IMR-90 (cell line): ENCODE measurements around the gene IFFO2. TPM values are rescaled to one million over a fixed set of nuclear protein-coding genes. Genes with fewer than 3 reads are reported as not detected.

Source experiments
- ATAC-seq: fragments of 200-7000 bp; cut with Tn5 transposase; 2 replicates; pipeline ENCODE4 v1.9.1; 2020; ENCODE audit warnings: low read depth, mild to moderate bottlenecking, moderate library complexity
- BruUV-seq: library from RNA; stranded (reverse); fragments of 400-500 nt; replicated peaks from 2 replicates; lab custom pipeline; 2021; lab: Mats Ljungman, UMichigan
- CTCF ChIA-PET: fragments of 300-600 bp; formaldehyde crosslinking; extraction: SDS; loops from one replicate; lab custom pipeline; 2021; ENCODE audit warnings: antibody characterized with exemption; lab: Yijun Ruan, JAX
- POLR2A ChIA-PET: fragments of 300-600 bp; sonication (Branson Sonifier 250); formaldehyde crosslinking; loops from one replicate; lab custom pipeline; 2022; ENCODE audit warnings: antibody characterized with exemption; ENCODE audit not compliant: unreplicated experiment; lab: Charles Lee
- DNase-seq: peaks from one replicate; pipeline ENCODE4 v3.0.0; 2013
- H2AFZ ChIP-seq: replicated peaks from 2 replicates; pipeline ENCODE3; 2013; ENCODE audit warnings: low read length, mild to moderate bottlenecking; ENCODE audit not compliant: poor library complexity
- H2AK5ac ChIP-seq: 2 replicates; pipeline ENCODE4 v1.6.1; 2013; ENCODE audit warnings: low read depth, low read length, inconsistent platforms
- H2AK9ac ChIP-seq: replicated peaks from 2 replicates; pipeline ENCODE3; 2013; ENCODE audit warnings: mild to moderate bottlenecking, low read depth, low read length, moderate library complexity; ENCODE audit not compliant: poor library complexity
- H2BK120ac ChIP-seq: 2 replicates; pipeline ENCODE4 v1.6.1; 2013; ENCODE audit warnings: low read depth, low read length, inconsistent platforms
- H2BK15ac ChIP-seq: 3 replicates; pipeline ENCODE4 v1.6.1; 2013; ENCODE audit warnings: low read depth, low read length, inconsistent platforms
- H2BK20ac ChIP-seq: 2 replicates; pipeline ENCODE4 v1.6.1; 2013; ENCODE audit warnings: low read depth, mild to moderate bottlenecking, inconsistent platforms, low read length, moderate library complexity
- H2BK5ac ChIP-seq: 2 replicates; pipeline ENCODE4 v1.6.1; 2013; ENCODE audit warnings: mild to moderate bottlenecking, low read depth, low read length, inconsistent platforms; ENCODE audit not compliant: poor library complexity, severe bottlenecking
- H3K14ac ChIP-seq: replicated peaks from 2 replicates; pipeline ENCODE4 v1.6.1; 2013; ENCODE audit warnings: low read depth, low read length, inconsistent platforms
- H3K18ac ChIP-seq: 2 replicates; pipeline ENCODE4 v1.6.1; 2013; ENCODE audit warnings: low read depth, low read length, control low read depth
- H3K23ac ChIP-seq: 2 replicates; pipeline ENCODE4 v1.6.1; 2013; ENCODE audit warnings: low read depth, low read length, inconsistent platforms
- H3K27ac ChIP-seq: 2 replicates; pipeline ENCODE4 v1.5.1; 2013; ENCODE audit warnings: mild to moderate bottlenecking, control low read depth, low read length; ENCODE audit not compliant: insufficient read depth
- H3K27me3 ChIP-seq: 2 replicates; pipeline ENCODE4 v1.6.1; 2013; ENCODE audit warnings: low read length; ENCODE audit not compliant: control insufficient read depth, insufficient read depth
- H3K36me3 ChIP-seq: 2 replicates; pipeline ENCODE4 v1.6.1; 2013; ENCODE audit warnings: low read length, mixed read lengths; ENCODE audit not compliant: control insufficient read depth, insufficient read depth
- H3K4ac ChIP-seq: 2 replicates; pipeline ENCODE4 v1.6.1; 2013; ENCODE audit warnings: low read depth, low read length, inconsistent platforms
- H3K4me1 ChIP-seq: 2 replicates; pipeline ENCODE4 v1.6.1; 2013; ENCODE audit warnings: low read length, mixed read lengths; ENCODE audit not compliant: control insufficient read depth, insufficient read depth
- H3K4me2 ChIP-seq: 2 replicates; pipeline ENCODE4 v1.6.1; 2013; ENCODE audit warnings: low read depth, mild to moderate bottlenecking, control low read depth, low read length, moderate library complexity
- H3K4me3 ChIP-seq: 2 replicates; pipeline ENCODE4 v1.5.1; 2013; ENCODE audit warnings: low read depth, mild to moderate bottlenecking, control low read depth, low read length, moderate library complexity; ENCODE audit not compliant: insufficient read depth
- H3K56ac ChIP-seq: 2 replicates; pipeline ENCODE4 v1.6.1; 2013; ENCODE audit warnings: low read length, inconsistent platforms; ENCODE audit not compliant: insufficient read depth; ENCODE audit errors: extremely low read depth
- H3K79me1 ChIP-seq, 2 experiments: 2 replicates each; pipeline ENCODE4 v1.6.1; 2013; ENCODE audit warnings: low read length in 2 of 2, inconsistent platforms in 1 of 2, low read depth in 1 of 2
- H3K9ac ChIP-seq: 2 replicates; pipeline ENCODE4 v1.6.1; 2013; ENCODE audit warnings: low read depth, low read length, control low read depth
- H3K9me1 ChIP-seq: 2 replicates; pipeline ENCODE4 v1.6.1; 2013; ENCODE audit warnings: low read length, inconsistent platforms; ENCODE audit not compliant: insufficient read depth
- H3K9me3 ChIP-seq: 2 replicates; pipeline ENCODE4 v1.6.1; 2013; ENCODE audit warnings: low read length; ENCODE audit not compliant: control insufficient read depth, insufficient read depth
- H4K20me1 ChIP-seq: 2 replicates; pipeline ENCODE4 v1.6.1; 2013; ENCODE audit warnings: low read length, inconsistent platforms; ENCODE audit not compliant: insufficient read depth
- H4K5ac ChIP-seq: 2 replicates; pipeline ENCODE4 v1.6.1; 2013; ENCODE audit warnings: mild to moderate bottlenecking, low read depth, low read length, control low read depth
- H4K8ac ChIP-seq, 2 experiments: 2 replicates each; pipeline ENCODE4 v1.6.1; 2013; ENCODE audit warnings: low read depth in 2 of 2, low read length in 2 of 2, control low read depth in 1 of 2, inconsistent platforms in 1 of 2
- H4K91ac ChIP-seq: 2 replicates; pipeline ENCODE4 v1.6.1; 2013; ENCODE audit warnings: low read depth, low read length, inconsistent platforms; ENCODE audit not compliant: insufficient read depth
- CEBPB ChIP-seq: IDR thresholded peaks from 2 replicates; pipeline ENCODE4 v1.6.1; 2012; ENCODE audit warnings: low read depth, low read length, improper control_type of control experiment
- CHD1 ChIP-seq: IDR thresholded peaks from 2 replicates; pipeline ENCODE4 v1.6.1; 2012; ENCODE audit warnings: low read depth, low read length, improper control_type of control experiment
- MAFK ChIP-seq: IDR thresholded peaks from 2 replicates; pipeline ENCODE4 v1.6.1; 2012; ENCODE audit warnings: low read depth, low read length, improper control_type of control experiment
- MXI1 ChIP-seq: IDR thresholded peaks from 2 replicates; pipeline ENCODE4 v1.6.1; 2012; ENCODE audit warnings: low read depth, mild to moderate bottlenecking, low read length, moderate library complexity, borderline replicate concordance
- POLR2A ChIP-seq: IDR thresholded peaks from 2 replicates; pipeline ENCODE4 v1.6.1; 2012; ENCODE audit warnings: mild to moderate bottlenecking, low read depth, low read length
- RAD21 ChIP-seq: IDR thresholded peaks from 2 replicates; pipeline ENCODE4 v1.6.1; 2012; ENCODE audit warnings: low read length, improper control_type of control experiment
- RCOR1 ChIP-seq: IDR thresholded peaks from 2 replicates; pipeline ENCODE4 v1.6.1; 2012; ENCODE audit warnings: mild to moderate bottlenecking, low read length, improper control_type of control experiment; ENCODE audit not compliant: insufficient replicate concordance
- WGBS, 2 experiments: methylation state at CpG; one replicate each; pipeline versions ENCODE4 v1.1.5 to v1.1.7; 2013; ENCODE audit warnings: missing lambda C conversion rate in 2 of 2; ENCODE audit not compliant: insufficient read length in 1 of 2; ENCODE audit errors: extremely low coverage in 2 of 2; 5-methylcytosine and 5-hydroxymethylcytosine counted together
- dilution Hi-C: fragments of 300-500 bp; cut with HindIII; formaldehyde crosslinking; loops from one replicate; pipeline ENCODE4 v1.14.3; 2018; ENCODE audit warnings: low sequenced_read_pairs; ENCODE audit not compliant: unreplicated experiment
- in situ Hi-C: fragments of 300-500 bp; cut with MboI; formaldehyde crosslinking; loops from 3 replicates; pipeline ENCODE4 v1.14.3; 2019; ENCODE audit warnings: low sequenced_read_pairs, inconsistent platforms, mixed read lengths
- intact Hi-C: fragments of 100-400 bp; cut with micrococcal nuclease; formaldehyde crosslinking; loops from 2 replicates; pipeline ENCODE4 v1.10.0; 2022
- polyA plus RNA-seq, 3 experiments: library from polyadenylated mRNA; depleted of rRNA; stranded (reverse); fragments of >200 nt; gene quantifications; 2 replicates each; pipeline ENCODE4 v1.2.3, GENCODE V29; 2012; ENCODE audit warnings: low replicate concordance in 1 of 3
- total RNA-seq: library from RNA; depleted of rRNA; stranded (reverse); fragments of >200 nt; gene quantifications from 2 replicates; pipeline ENCODE4 v1.2.3, GENCODE V29; 2012
- TF ChIP-seq, protein P1 (sequence below): conservative IDR thresholded peaks from 2 replicates; pipeline ENCODE4 v1.5.1; 2012; ENCODE audit warnings: mild to moderate bottlenecking, low read depth, low read length, improper control_type of control experiment

IFFO2 gene
- total and polyA plus RNA-seq, 2 of the 4 experiments (the other 2 are of a cell fraction) = 14.5 to 18.2 TPM

DNA sequence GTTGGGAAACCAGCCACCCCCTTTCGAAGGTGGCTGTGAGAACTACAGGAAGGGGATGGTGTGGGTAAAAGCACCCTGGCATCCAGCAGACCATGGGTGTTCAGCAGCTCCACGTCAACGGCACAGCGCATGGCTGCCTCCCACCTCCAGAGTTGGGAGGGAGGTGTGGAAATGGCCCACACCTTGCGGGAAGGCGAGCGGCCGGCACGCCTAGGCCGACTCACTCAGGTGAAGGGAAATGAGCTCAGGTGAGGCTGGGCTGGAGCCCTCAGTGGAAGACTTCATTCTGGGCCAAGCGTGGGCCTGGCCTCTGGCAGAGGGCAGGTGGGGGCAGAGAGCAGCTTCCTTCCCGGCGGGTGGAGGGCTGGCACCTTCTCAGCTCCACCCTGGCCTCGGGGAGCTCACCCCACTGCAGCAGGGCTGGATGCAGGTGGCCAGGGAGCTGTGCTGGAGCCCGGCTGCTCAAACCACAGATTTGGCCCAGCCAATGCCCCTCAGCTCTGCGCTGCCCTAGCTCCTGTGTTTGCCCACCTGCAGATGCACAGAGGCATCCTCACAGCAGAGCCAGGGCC lies 29.3 kb downstream of the IFFO2 start:
- no TSS peak for BruUV-seq

More for the DNA sequence above, 29.3 kb downstream of the IFFO2 start:
- H3K27me3 ChIP-seq = no peaks in the 10 kb centered on the region
- peak overlapping the region; percentile 99 for H4K91ac ChIP-seq
- in situ Hi-C loops = no loop called here
- peak overlapping the region; percentile 99 for H4K5ac ChIP-seq
- WGBS, 2 experiments = 94% methylated on average over 9 of the region's 16 CpGs; no CpG with 5 or more reads in 1 of the 2 experiments
- H4K20me1 ChIP-seq = peaks cover 18% of the 10 kb centered on the region; the same call in 1 of the 2 replicates
- H3K79me1 ChIP-seq = peaks cover 31 to 95% of the 10 kb centered on the region in 2 experiments; a peak in 3 of 4 replicates
- H3K4ac ChIP-seq = peak overlapping the region; percentile 100
- ChIA-PET POLR2A (interaction anchor here (0.6 to 0.9 kb wide), 2 partner anchors 29 to 112 kb away, joined by 3 to 4 read pairs; partner anchors contain the start of gene IFFO2), CTCF (interaction anchor here (0.6 to 2.6 kb wide), 2 partner anchors 14 kb away, joined by 3 to 15 read pairs; no protein-coding TSS in a partner anchor)
- intact Hi-C loops = loop anchor here (2.0 kb wide), 1 partner anchor 30 kb away; the partner anchor contains the start of gene IFFO2
- peaks cover 36% of the 10 kb centered on the region for H3K9me1 ChIP-seq
- peak overlapping the region; percentile 96 for H3K56ac ChIP-seq
- dilution Hi-C loops = no loop called here
- peak overlapping the region; percentile 100 for H3K23ac ChIP-seq
- H3K9me3 ChIP-seq = no peaks in the 10 kb centered on the region
- H3K4me2 ChIP-seq = peak overlapping the region; percentile 69
- peak overlapping the region; percentile 98 for H2BK5ac ChIP-seq
- peaks cover 52% of the 10 kb centered on the region for H3K4me1 ChIP-seq
- H3K9ac ChIP-seq = peak overlapping the region; percentile 85
- H3K14ac ChIP-seq = peak overlapping the region; percentile 99
- peak overlapping the region; percentile 90 for H3K18ac ChIP-seq
- H3K4me3 ChIP-seq = no peak overlapping the region
- ATAC-seq (no peak), DNase-seq (no peak)
- peak overlapping the region; percentile 98 to 100 for H4K8ac ChIP-seq
- H2BK15ac ChIP-seq = peak overlapping the region; percentile 100
- H2AK9ac ChIP-seq = peak overlapping the region; percentile 99
- TF ChIP-seq POLR2A (no peak), RCOR1 (no peak), MAFK (no peak), CHD1 (no peak), RAD21 (no peak), MXI1 (no peak), CEBPB (no peak)
- TF ChIP-seq, protein P1, sequence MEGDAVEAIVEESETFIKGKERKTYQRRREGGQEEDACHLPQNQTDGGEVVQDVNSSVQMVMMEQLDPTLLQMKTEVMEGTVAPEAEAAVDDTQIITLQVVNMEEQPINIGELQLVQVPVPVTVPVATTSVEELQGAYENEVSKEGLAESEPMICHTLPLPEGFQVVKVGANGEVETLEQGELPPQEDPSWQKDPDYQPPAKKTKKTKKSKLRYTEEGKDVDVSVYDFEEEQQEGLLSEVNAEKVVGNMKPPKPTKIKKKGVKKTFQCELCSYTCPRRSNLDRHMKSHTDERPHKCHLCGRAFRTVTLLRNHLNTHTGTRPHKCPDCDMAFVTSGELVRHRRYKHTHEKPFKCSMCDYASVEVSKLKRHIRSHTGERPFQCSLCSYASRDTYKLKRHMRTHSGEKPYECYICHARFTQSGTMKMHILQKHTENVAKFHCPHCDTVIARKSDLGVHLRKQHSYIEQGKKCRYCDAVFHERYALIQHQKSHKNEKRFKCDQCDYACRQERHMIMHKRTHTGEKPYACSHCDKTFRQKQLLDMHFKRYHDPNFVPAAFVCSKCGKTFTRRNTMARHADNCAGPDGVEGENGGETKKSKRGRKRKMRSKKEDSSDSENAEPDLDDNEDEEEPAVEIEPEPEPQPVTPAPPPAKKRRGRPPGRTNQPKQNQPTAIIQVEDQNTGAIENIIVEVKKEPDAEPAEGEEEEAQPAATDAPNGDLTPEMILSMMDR = no peak
- H2AK5ac ChIP-seq = peak overlapping the region; percentile 99
- peak overlapping the region; percentile 94 for H3K27ac ChIP-seq
- peak overlapping the region; percentile 80 for H2AFZ ChIP-seq
- peak overlapping the region; percentile 98 for H2BK20ac ChIP-seq
- no peaks in the 10 kb centered on the region for H3K36me3 ChIP-seq
- H2BK120ac ChIP-seq = peak overlapping the region; percentile 98
